Activated naive CD8-positive, alpha-beta T cell (primary cell): Measurements from ENCODE around the gene ZNF485.
"Not testable (repeated sequence)": the region's sequence is repeated elsewhere in the genome, so short reads cannot be mapped to it uniquely, and the experiment has no call there.

Experiments
- H3K27ac Mint-ChIP-seq: one replicate; pipeline ENCODE4 v1.8.0; 2021; ENCODE audit warnings: mixed read lengths
- H3K27me3 Mint-ChIP-seq: one replicate; pipeline ENCODE4 v1.8.0; 2021; ENCODE audit warnings: mixed read lengths
- H3K36me3 Mint-ChIP-seq: one replicate; pipeline ENCODE4 v1.8.0; 2021; ENCODE audit warnings: mixed read lengths
- H3K4me1 Mint-ChIP-seq: one replicate; pipeline ENCODE4 v1.8.0; 2021; ENCODE audit warnings: low read depth, mixed read lengths
- H3K4me3 Mint-ChIP-seq: one replicate; pipeline ENCODE4 v1.8.0; 2021; ENCODE audit warnings: mild to moderate bottlenecking, mixed read lengths
- H3K9me3 Mint-ChIP-seq: one replicate; pipeline ENCODE4 v1.8.0; 2021; ENCODE audit warnings: low read depth, mixed read lengths

The ZNF485 gene

GRCh38 chr10:43591303-43591904, 14.8 kb upstream of the ZNF485 start:
- no peaks in the 10 kb centered on the region for H3K9me3 Mint-ChIP-seq
- H3K27me3 Mint-ChIP-seq = peaks cover 1% of the 10 kb centered on the region
- peaks cover 25% of the 10 kb centered on the region for H3K4me1 Mint-ChIP-seq
- H3K4me3 Mint-ChIP-seq = no peak overlapping the region
- H3K36me3 Mint-ChIP-seq = peaks cover 7% of the 10 kb centered on the region
- no peak overlapping the region for H3K27ac Mint-ChIP-seq

- Mint-ChIP-seq H3K4me1 (peaks cover 32% of the 10 kb centered on the region), H3K36me3 (peaks cover 7% of the 10 kb centered on the region), H3K27me3 (no peaks in the 10 kb centered on the region), H3K27ac (peak overlapping the region; percentile 7), H3K9me3 (no peaks in the 10 kb centered on the region), H3K4me3 (peak overlapping the region; percentile 82)
Measured at GRCh38 chr10:43594944-43595589, 11.2 kb upstream of the ZNF485 start.

- peak overlapping the region; percentile 82 for H3K4me3 Mint-ChIP-seq
- H3K27ac Mint-ChIP-seq = peak overlapping the region; percentile 84
- peaks cover 32% of the 10 kb centered on the region for H3K4me1 Mint-ChIP-seq
- H3K27me3 Mint-ChIP-seq = no peaks in the 10 kb centered on the region
- no peaks in the 10 kb centered on the region for H3K9me3 Mint-ChIP-seq
- peaks cover 7% of the 10 kb centered on the region for H3K36me3 Mint-ChIP-seq
Measured at GRCh38 chr10:43595739-43596298, 10.4 kb upstream of the ZNF485 start.

GRCh38 chr10:43596546-43596945, 9.7 kb upstream of the ZNF485 start:
- Mint-ChIP-seq H3K4me1 (peaks cover 32% of the 10 kb centered on the region), H3K27me3 (no peaks in the 10 kb centered on the region), H3K36me3 (peaks cover 7% of the 10 kb centered on the region), H3K4me3 (no peak overlapping the region), H3K27ac (no peak overlapping the region), H3K9me3 (no peaks in the 10 kb centered on the region)

- Mint-ChIP-seq H3K4me3 (no peak overlapping the region), H3K4me1 (peaks cover 32% of the 10 kb centered on the region), H3K36me3 (peaks cover 3% of the 10 kb centered on the region), H3K27ac (no peak overlapping the region), H3K27me3 (no peaks in the 10 kb centered on the region), H3K9me3 (no peaks in the 10 kb centered on the region)
Measured at GRCh38 chr10:43598446-43598845, 7.8 kb upstream of the ZNF485 start.

GRCh38 chr10:43599333-43599732, 6.9 kb upstream of the ZNF485 start:
- H3K4me1 Mint-ChIP-seq = peaks cover 28% of the 10 kb centered on the region
- no peak overlapping the region for H3K4me3 Mint-ChIP-seq
- H3K9me3 Mint-ChIP-seq = no peaks in the 10 kb centered on the region
- no peaks in the 10 kb centered on the region for H3K27me3 Mint-ChIP-seq
- H3K27ac Mint-ChIP-seq = no peak overlapping the region
- no peaks in the 10 kb centered on the region for H3K36me3 Mint-ChIP-seq

GRCh38 chr10:43601576-43601975, 4.7 kb upstream of the ZNF485 start:
- not testable (repeated sequence) for H3K9me3 Mint-ChIP-seq, H3K27ac Mint-ChIP-seq, H3K4me3 Mint-ChIP-seq, H3K27me3 Mint-ChIP-seq, H3K36me3 Mint-ChIP-seq
- peaks cover 12% of the 10 kb centered on the region for H3K4me1 Mint-ChIP-seq

- Mint-ChIP-seq H3K9me3 (no peaks in the 10 kb centered on the region), H3K4me3 (peak overlapping the region; percentile 75), H3K36me3 (peaks cover 23% of the 10 kb centered on the region), H3K4me1 (peaks cover 36% of the 10 kb centered on the region), H3K27ac (peak overlapping the region; percentile 69), H3K27me3 (no peaks in the 10 kb centered on the region)
Measured at GRCh38 chr10:43605850-43606322, 352 bp upstream of the ZNF485 start.

- Mint-ChIP-seq H3K27me3 (no peaks in the 10 kb centered on the region), H3K36me3 (peaks cover 33% of the 10 kb centered on the region), H3K27ac (peak overlapping the region; percentile 88), H3K4me3 (peak overlapping the region; percentile 89), H3K9me3 (peaks cover 2% of the 10 kb centered on the region), H3K4me1 (peaks cover 36% of the 10 kb centered on the region)
Measured at GRCh38 chr10:43607199-43607573, 948 bp downstream of the ZNF485 start.

- Mint-ChIP-seq H3K27ac (no peak overlapping the region), H3K27me3 (no peaks in the 10 kb centered on the region), H3K36me3 (peaks cover 59% of the 10 kb centered on the region), H3K4me3 (no peak overlapping the region), H3K4me1 (peaks cover 35% of the 10 kb centered on the region), H3K9me3 (peaks cover 11% of the 10 kb centered on the region)
Measured at GRCh38 chr10:43610636-43611035, 4.4 kb downstream of the ZNF485 start.

- no peaks in the 10 kb centered on the region for H3K27me3 Mint-ChIP-seq
- no peaks in the 10 kb centered on the region for H3K4me1 Mint-ChIP-seq
- H3K27ac Mint-ChIP-seq = no peak overlapping the region
- peaks cover 55% of the 10 kb centered on the region for H3K36me3 Mint-ChIP-seq
- no peak overlapping the region for H3K4me3 Mint-ChIP-seq
- H3K9me3 Mint-ChIP-seq = peaks cover 33% of the 10 kb centered on the region
Measured at GRCh38 chr10:43616697-43617370, 10.6 kb downstream of the ZNF485 start.

GRCh38 chr10:43619368-43619767, 13.1 kb downstream of the ZNF485 start:
- no peaks in the 10 kb centered on the region for H3K27me3 Mint-ChIP-seq
- peaks cover 32% of the 10 kb centered on the region for H3K9me3 Mint-ChIP-seq
- peaks cover 13% of the 10 kb centered on the region for H3K4me1 Mint-ChIP-seq
- no peak overlapping the region for H3K27ac Mint-ChIP-seq
- no peak overlapping the region for H3K4me3 Mint-ChIP-seq
- peaks cover 41% of the 10 kb centered on the region for H3K36me3 Mint-ChIP-seq

- Mint-ChIP-seq H3K9me3 (peaks cover 18% of the 10 kb centered on the region), H3K36me3 (peaks cover 18% of the 10 kb centered on the region), H3K27me3 (no peaks in the 10 kb centered on the region), H3K4me1 (peaks cover 13% of the 10 kb centered on the region), H3K4me3 (no peak overlapping the region), H3K27ac (no peak overlapping the region)
Measured at GRCh38 chr10:43622038-43622437, 15.8 kb downstream of the ZNF485 start.

- peak overlapping the region; percentile 68 for H3K4me3 Mint-ChIP-seq
- peak overlapping the region; percentile 59 for H3K27ac Mint-ChIP-seq
- no peaks in the 10 kb centered on the region for H3K27me3 Mint-ChIP-seq
- peaks cover 14% of the 10 kb centered on the region for H3K9me3 Mint-ChIP-seq
- H3K4me1 Mint-ChIP-seq = peaks cover 13% of the 10 kb centered on the region
- peaks cover 15% of the 10 kb centered on the region for H3K36me3 Mint-ChIP-seq
Measured at GRCh38 chr10:43623351-43623750, 17.1 kb downstream of the ZNF485 start.

GRCh38 chr10:43627942-43628341, 21.7 kb downstream of the ZNF485 start:
- H3K4me1 Mint-ChIP-seq = peaks cover 7% of the 10 kb centered on the region
- no peak overlapping the region for H3K4me3 Mint-ChIP-seq
- no peaks in the 10 kb centered on the region for H3K27me3 Mint-ChIP-seq
- H3K27ac Mint-ChIP-seq = no peak overlapping the region
- H3K9me3 Mint-ChIP-seq = peaks cover 16% of the 10 kb centered on the region
- H3K36me3 Mint-ChIP-seq = peaks cover 10% of the 10 kb centered on the region
